Activated CD8-positive, alpha-beta T cell treated with anti-CD3 and anti-CD28 coated beads, Interleukin-2, amount 10 ng/mL, durations not matched to agents 7 days and 5 days (primary cell): Measurements from ENCODE around the gene LHPP. TPM values are rescaled to one million over a fixed set of nuclear protein-coding genes. Genes with fewer than 3 reads are reported as not detected.
A peak's percentile ranks its signal among the peaks of the same experiment; 100 is the strongest.

ENCODE experiments used
- ATAC-seq: fragments of 150-1000 bp; cut with Tn5 transposase; one replicate; pipeline ENCODE4 v1.10.0; 2021; ENCODE audit warnings: moderate library complexity
- CTCF ChIA-PET: fragments of 350-600 bp; sonication (Branson Sonifier 250); formaldehyde crosslinking; loops from one replicate; lab custom pipeline; 2021; ENCODE audit warnings: antibody characterized with exemption; lab: Charles Lee
- POLR2A ChIA-PET: fragments of 350-600 bp; sonication (Branson Sonifier 250); formaldehyde crosslinking; loops from one replicate; lab custom pipeline; 2021; ENCODE audit warnings: antibody characterized with exemption; lab: Charles Lee
- DNase-seq: peaks from one replicate; pipeline ENCODE4 v3.0.0-alpha.2; 2020
- H3K27ac Mint-ChIP-seq: one replicate; pipeline ENCODE4 v1.8.0; 2021; ENCODE audit warnings: mild to moderate bottlenecking, mixed read lengths
- H3K27me3 Mint-ChIP-seq: one replicate; pipeline ENCODE4 v1.8.0; 2021; ENCODE audit warnings: low read depth, mixed read lengths
- H3K36me3 Mint-ChIP-seq: one replicate; pipeline ENCODE4 v1.8.0; 2021; ENCODE audit warnings: low read depth, mixed read lengths
- H3K4me1 Mint-ChIP-seq: one replicate; pipeline ENCODE4 v1.8.0; 2021; ENCODE audit warnings: low read depth, mixed read lengths
- H3K4me3 Mint-ChIP-seq: one replicate; pipeline ENCODE4 v1.8.0; 2021; ENCODE audit warnings: mild to moderate bottlenecking, mixed read lengths
- H3K9me3 Mint-ChIP-seq: one replicate; pipeline ENCODE4 v1.8.0; 2022; ENCODE audit warnings: mixed read lengths; ENCODE audit not compliant: insufficient read depth
- total RNA-seq, 2 experiments: library from RNA; stranded (reverse); gene quantifications; one replicate each; pipeline ENCODE4 v1.2.3, GENCODE V29; 2021

LHPP gene
- total RNA-seq = 10 to 100 TPM; 24.7 to 25.7 TPM

- CTCF ChIA-PET = interaction anchor here (0.8 to 2.0 kb wide), 5 partner anchors 12 to 463 kb away, joined by 3 to 6 read pairs (median 3); no protein-coding TSS in a partner anchor
Observed at GRCh38 chr10:124461642-124462347, at the start of gene LHPP. Gene LHPP, plus strand, starts transcription at chr10:124461823. Its CDS starts 40 bp downstream, at chr10:124461863.

GRCh38 chr10:124414076-124414475 lies 47.5 kb upstream of the LHPP start:
- no peak for DNase-seq
- no peak for ATAC-seq
- Mint-ChIP-seq H3K4me3 (no peak overlapping the region), H3K4me1 (peaks cover 9% of the 10 kb centered on the region), H3K27me3 (no peaks in the 10 kb centered on the region), H3K27ac (no peak overlapping the region), H3K36me3 (peaks cover 8% of the 10 kb centered on the region), H3K9me3 (no peaks in the 10 kb centered on the region)
- POLR2A ChIA-PET = interaction anchor here (0.6 kb wide), 1 partner anchor 234 kb away, joined by 3 read pairs; no protein-coding TSS in a partner anchor
- CTCF ChIA-PET = interaction anchor here (1.3 to 3.3 kb wide), 3 partner anchors 10 to 420 kb away, joined by 3 to 20 read pairs (median 12); no protein-coding TSS in a partner anchor

More at GRCh38 chr10:124461642-124462347, at the start of gene LHPP:
- Mint-ChIP-seq H3K36me3 (peaks cover 6% of the 10 kb centered on the region), H3K27me3 (peaks cover 2% of the 10 kb centered on the region), H3K4me1 (peaks cover 24% of the 10 kb centered on the region), H3K4me3 (peak within 1 kb of the TSS; percentile 83), H3K27ac (peak within 1 kb of the TSS; percentile 93), H3K9me3 (peaks cover 3% of the 10 kb centered on the region)
- ATAC-seq (peak; percentile 99), DNase-seq (peak; percentile 91)
- POLR2A ChIA-PET = interaction anchor here (0.5 to 1.2 kb wide), 4 partner anchors 9 to 454 kb away, joined by 3 to 4 read pairs (median 4); no protein-coding TSS in a partner anchor

DNA sequence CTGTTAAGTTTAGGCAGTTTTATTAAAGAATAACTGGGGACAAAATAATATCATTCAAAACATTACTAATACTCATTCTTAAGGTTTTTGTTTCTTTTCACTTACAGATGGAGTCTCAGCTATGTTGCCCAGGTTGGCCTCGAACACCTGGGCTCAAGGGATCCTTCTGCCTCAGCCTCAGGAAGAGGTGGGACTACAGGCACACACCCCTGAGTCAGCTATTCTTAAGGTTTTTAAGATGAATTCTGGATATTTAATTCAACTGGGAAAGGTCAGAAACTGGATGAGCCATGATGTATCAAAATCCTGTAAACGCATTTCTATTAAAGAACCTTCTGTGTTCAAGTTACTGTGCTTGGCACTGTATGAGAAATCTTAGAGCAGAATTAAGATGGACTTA lies 46.4 kb upstream of the LHPP start:
- H3K4me1 Mint-ChIP-seq = peaks cover 11% of the 10 kb centered on the region

DNA sequence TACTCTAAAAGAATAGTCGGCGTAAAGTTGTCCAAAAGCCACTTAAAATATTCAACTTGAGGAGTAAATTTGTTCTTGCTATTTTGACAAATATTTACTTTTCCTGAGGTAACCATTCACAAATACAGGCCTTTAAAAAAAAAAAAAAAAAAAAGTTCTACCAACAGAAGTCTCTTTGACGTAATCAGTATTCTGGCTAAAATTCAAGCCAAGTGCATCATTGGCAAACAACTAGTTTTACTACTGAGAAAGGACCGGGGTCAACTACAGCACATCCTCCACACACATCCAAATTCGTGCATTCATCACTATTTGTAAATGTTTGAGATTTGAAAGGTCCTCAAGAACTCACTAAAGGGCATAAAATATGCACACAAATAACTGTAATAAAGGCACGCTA lies 44.9 kb upstream of the LHPP start:
- POLR2A ChIA-PET = no interaction called here
- Mint-ChIP-seq H3K9me3 (no peaks in the 10 kb centered on the region), H3K36me3 (no peaks in the 10 kb centered on the region), H3K27me3 (peaks cover 8% of the 10 kb centered on the region), H3K27ac (no peak overlapping the region), H3K4me3 (peak overlapping the region; percentile 22), H3K4me1 (peaks cover 11% of the 10 kb centered on the region)
- no peak for DNase-seq
- CTCF ChIA-PET = interaction anchor here (1.3 to 1.8 kb wide), 3 partner anchors 10 to 28 kb away, joined by 3 to 10 read pairs (median 6); no protein-coding TSS in a partner anchor
- no peak for ATAC-seq

More for the DNA sequence above, 46.4 kb upstream of the LHPP start:
- Mint-ChIP-seq H3K4me3 (no peak overlapping the region), H3K9me3 (no peaks in the 10 kb centered on the region), H3K27ac (no peak overlapping the region), H3K27me3 (no peaks in the 10 kb centered on the region), H3K36me3 (peaks cover 8% of the 10 kb centered on the region)
- ChIA-PET CTCF (interaction anchor here (3.3 kb wide), 1 partner anchor 11 kb away, joined by 20 read pairs; no protein-coding TSS in a partner anchor), POLR2A (no interaction called here)
- DNase-seq (no peak), ATAC-seq (no peak)

GRCh38 chr10:124417895-124418725 lies 43.5 kb upstream of the LHPP start:
- ATAC-seq (peak; percentile 58), DNase-seq (peak; percentile 61)
- H3K4me1 Mint-ChIP-seq = peaks cover 11% of the 10 kb centered on the region
- ChIA-PET CTCF (interaction anchor here (0.8 to 1.7 kb wide), 4 partner anchors 11 to 422 kb away, joined by 3 to 10 read pairs (median 6); no protein-coding TSS in a partner anchor), POLR2A (interaction anchor here (1.0 kb wide), 2 partner anchors 14 to 49 kb away, joined by 3 to 6 read pairs; no protein-coding TSS in a partner anchor)
- H3K27ac Mint-ChIP-seq = peak overlapping the region; percentile 39
- no peaks in the 10 kb centered on the region for H3K36me3 Mint-ChIP-seq
- peak overlapping the region; percentile 76 for H3K4me3 Mint-ChIP-seq
- no peaks in the 10 kb centered on the region for H3K9me3 Mint-ChIP-seq
- peaks cover 10% of the 10 kb centered on the region for H3K27me3 Mint-ChIP-seq

DNA sequence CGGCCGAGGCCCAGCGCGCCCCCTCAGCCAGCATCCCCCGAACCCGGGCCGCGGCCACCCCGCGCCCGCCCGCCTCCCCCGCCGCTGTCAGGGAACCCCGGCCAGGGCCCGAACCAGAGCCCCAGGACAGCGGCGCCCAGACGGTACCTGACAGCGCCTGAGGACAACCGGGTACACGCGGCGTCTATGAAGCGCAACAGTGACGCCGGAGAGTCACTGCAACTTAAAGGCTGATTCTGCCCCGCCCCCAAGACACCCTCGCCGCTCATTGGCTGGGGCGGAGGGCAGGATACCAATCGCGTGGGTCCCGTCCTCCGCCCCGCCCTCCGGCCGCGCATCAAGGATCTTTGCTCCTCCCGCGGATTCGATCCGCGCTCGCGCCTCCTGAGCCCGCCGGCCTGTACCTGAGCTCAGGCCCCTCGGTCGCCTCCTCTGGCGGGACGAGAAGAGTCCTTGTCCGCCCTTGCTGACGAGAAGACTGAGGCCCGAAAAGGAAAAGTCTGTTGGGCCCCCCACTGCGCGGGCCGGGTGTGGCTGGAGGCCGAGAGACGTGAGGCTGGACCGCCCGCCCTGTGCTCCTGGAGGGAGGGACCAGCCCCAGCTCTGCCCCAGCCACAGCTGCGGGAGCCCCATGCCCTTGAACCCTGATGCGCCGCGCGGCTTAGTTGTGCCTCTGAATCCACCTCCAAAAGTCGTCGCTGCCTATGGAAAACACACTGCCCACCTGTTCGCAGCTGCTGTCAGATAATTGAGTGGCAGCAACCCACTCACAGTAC lies 42.7 kb upstream of the LHPP start, which contains the start of gene OAT:
Gene OAT (minus strand): TSS at position 198 of the 776 bp plus-strand sequence. CDS start 6,752 bp downstream, outside the sequence.
- peaks cover 11% of the 10 kb centered on the region for H3K4me1 Mint-ChIP-seq
- CTCF ChIA-PET = interaction anchor here (0.6 to 1.7 kb wide), 2 partner anchors 15 to 30 kb away, joined by 3 to 8 read pairs; no protein-coding TSS in a partner anchor

DNA sequence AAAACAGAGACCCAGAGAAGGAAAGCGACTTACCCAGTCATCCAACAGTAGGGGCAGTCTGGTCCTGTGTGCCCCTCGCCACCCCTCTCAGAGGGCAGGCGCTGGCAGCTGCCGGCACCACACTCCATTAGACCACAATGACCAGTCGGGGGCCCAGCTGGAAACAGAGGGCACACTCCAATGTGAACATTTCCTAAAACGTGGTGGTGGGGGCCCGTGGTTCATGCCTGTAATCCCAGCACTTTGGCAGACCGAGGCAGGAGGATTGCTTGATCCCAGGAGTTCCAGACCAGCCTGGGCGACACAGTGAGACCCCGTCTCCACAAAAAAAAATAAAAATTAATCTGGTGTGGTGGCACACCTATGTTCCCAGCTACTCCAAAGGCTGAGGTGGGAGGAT lies 42.0 kb upstream of the LHPP start:
- peaks cover 11% of the 10 kb centered on the region for H3K4me1 Mint-ChIP-seq
- H3K9me3 Mint-ChIP-seq = no peaks in the 10 kb centered on the region
- ATAC-seq (no peak), DNase-seq (no peak)
- peaks cover 16% of the 10 kb centered on the region for H3K27me3 Mint-ChIP-seq
- no peaks in the 10 kb centered on the region for H3K36me3 Mint-ChIP-seq
- ChIA-PET POLR2A (interaction anchor here (0.8 kb wide), 1 partner anchor 298 kb away, joined by 3 read pairs; no protein-coding TSS in a partner anchor), CTCF (interaction anchor here (1.7 kb wide), 1 partner anchor 16 kb away, joined by 8 read pairs; no protein-coding TSS in a partner anchor)
- no peak overlapping the region for H3K27ac Mint-ChIP-seq
- peak overlapping the region; percentile 73 for H3K4me3 Mint-ChIP-seq

More for the DNA sequence above, 42.7 kb upstream of the LHPP start, which contains the start of gene OAT:
- POLR2A ChIA-PET = interaction anchor here (0.8 to 1.0 kb wide), 3 partner anchors 15 to 299 kb away, joined by 3 to 6 read pairs (median 3); no protein-coding TSS in a partner anchor
- Mint-ChIP-seq H3K4me3 (peak within 1 kb of the TSS; percentile 76), H3K27ac (peak within 1 kb of the TSS; percentile 73), H3K9me3 (no peaks in the 10 kb centered on the region), H3K36me3 (no peaks in the 10 kb centered on the region), H3K27me3 (peaks cover 12% of the 10 kb centered on the region)
- DNase-seq (peak; percentile 98), ATAC-seq (peak; percentile 97)

DNA sequence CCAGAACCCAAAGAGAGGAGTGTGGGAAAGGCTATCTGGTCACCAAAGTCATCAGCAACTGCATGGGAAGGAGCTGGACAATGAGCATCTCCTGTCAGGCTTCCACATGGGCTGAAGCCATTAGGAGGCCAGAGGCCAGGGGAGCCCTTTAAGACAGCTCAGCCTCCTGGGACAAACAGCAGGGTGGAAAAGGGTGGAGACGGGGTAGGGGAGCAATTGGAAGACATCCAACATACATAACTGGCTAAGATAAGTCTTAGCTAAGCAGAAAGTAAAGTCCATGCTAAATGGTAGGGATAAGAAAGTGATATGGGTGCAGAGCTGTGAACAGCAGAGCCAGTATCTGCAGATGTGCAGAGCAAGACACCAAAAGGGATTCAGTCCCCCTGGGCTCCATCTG lies 41.4 kb upstream of the LHPP start:
- Mint-ChIP-seq H3K27ac (no peak overlapping the region), H3K27me3 (peaks cover 16% of the 10 kb centered on the region), H3K4me1 (peaks cover 11% of the 10 kb centered on the region), H3K9me3 (no peaks in the 10 kb centered on the region), H3K4me3 (no peak overlapping the region), H3K36me3 (no peaks in the 10 kb centered on the region)
- CTCF ChIA-PET = interaction anchor here (1.7 kb wide), 1 partner anchor 17 kb away, joined by 8 read pairs; no protein-coding TSS in a partner anchor
- DNase-seq (no peak), ATAC-seq (no peak)
- POLR2A ChIA-PET = no interaction called here

DNA sequence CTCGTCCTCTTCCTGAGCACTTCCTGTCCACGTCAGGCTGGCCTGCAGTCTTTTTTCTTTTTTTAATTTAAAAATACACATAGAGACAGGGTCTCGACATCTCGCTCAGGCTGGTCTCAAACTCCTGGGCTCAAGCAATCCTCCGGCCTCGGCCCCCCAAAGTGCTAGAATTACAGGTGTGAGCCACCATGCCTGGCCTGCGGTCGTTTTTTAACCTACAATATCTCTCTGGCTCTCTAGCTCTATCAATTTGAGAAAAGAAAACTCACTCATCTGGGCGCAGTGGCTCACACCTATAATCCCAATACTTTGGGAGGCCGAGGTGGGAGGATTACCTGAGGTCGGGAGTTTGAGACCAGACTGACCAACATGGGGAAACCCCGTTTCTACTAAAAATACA lies 38.9 kb upstream of the LHPP start:
- Mint-ChIP-seq H3K36me3 (no peaks in the 10 kb centered on the region), H3K27me3 (peaks cover 17% of the 10 kb centered on the region), H3K4me3 (no peak overlapping the region), H3K4me1 (peaks cover 5% of the 10 kb centered on the region), H3K9me3 (no peaks in the 10 kb centered on the region), H3K27ac (no peak overlapping the region)
- ChIA-PET CTCF (no interaction called here), POLR2A (no interaction called here)
- DNase-seq (no peak), ATAC-seq (no peak)

DNA sequence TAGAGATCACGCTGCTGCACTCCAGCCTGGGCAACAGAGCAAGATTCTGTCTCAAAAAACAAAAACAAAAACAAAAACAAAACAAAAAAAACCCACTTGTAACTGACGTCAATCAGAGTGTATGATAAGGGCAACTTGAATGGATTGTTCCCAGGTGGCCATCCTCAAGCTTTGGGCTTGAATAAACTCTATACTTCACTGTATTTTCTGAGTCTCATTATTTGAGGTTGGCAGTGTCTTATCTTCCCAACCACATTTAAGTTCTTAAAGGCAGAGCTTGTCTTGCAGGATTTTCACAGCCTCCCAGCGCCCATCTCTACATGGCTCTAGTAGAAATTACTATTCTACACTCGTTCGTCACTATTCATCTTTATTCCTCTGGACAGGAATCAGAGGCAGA lies 37.8 kb upstream of the LHPP start:
- POLR2A ChIA-PET = interaction anchor here (0.7 kb wide), 1 partner anchor 9 kb away, joined by 3 read pairs; no protein-coding TSS in a partner anchor
- CTCF ChIA-PET = interaction anchor here (1.2 to 2.4 kb wide), 2 partner anchors 20 to 35 kb away, joined by 3 to 6 read pairs; no protein-coding TSS in a partner anchor
- Mint-ChIP-seq H3K27me3 (peaks cover 23% of the 10 kb centered on the region), H3K9me3 (no peaks in the 10 kb centered on the region), H3K27ac (no peak overlapping the region), H3K4me3 (no peak overlapping the region), H3K4me1 (peaks cover 3% of the 10 kb centered on the region), H3K36me3 (no peaks in the 10 kb centered on the region)
- DNase-seq (no peak), ATAC-seq (no peak)
